Measurements from ENCODE around the gene FOLR3.
"Not testable (repeated sequence)": the region's sequence is repeated elsewhere in the genome, so short reads cannot be mapped to it uniquely, and the experiment has no call there.

The FOLR3 gene

DNA sequence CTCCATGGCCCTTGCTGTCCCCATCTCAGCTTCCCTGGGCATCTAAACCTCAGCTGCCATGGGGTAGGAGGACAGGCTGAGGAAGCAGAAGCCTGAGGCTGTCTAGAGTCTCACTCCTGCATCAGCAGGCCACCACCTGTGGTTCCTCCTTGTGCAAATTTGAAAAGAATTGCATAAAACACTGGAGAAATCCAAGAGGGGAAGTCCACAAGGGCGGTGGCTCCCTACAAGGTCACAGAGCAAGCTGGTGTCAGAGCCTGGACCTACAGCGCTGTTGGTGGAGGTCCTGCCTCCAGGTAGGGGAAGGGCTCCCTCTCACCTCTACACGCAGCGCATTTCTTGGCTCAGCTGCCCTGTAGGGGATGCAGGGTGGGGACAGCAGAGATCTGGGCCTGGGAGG is at the start of gene FOLR3:
FOLR3 (plus strand) TSS at position 253 of the 400 bp plus-strand sequence. CDS start 228 bp downstream, outside the sequence.
- not testable (repeated sequence) for H3K4me1 Mint-ChIP-seq; H3K27ac Mint-ChIP-seq; H3K4me3 Mint-ChIP-seq; H3K9me3 Mint-ChIP-seq; H3K36me3 Mint-ChIP-seq (ENCODE audit: low read depth)
- peaks cover 14% of the 10 kb centered on the region for H3K27me3 Mint-ChIP-seq (ENCODE audit: low read depth)

DNA sequence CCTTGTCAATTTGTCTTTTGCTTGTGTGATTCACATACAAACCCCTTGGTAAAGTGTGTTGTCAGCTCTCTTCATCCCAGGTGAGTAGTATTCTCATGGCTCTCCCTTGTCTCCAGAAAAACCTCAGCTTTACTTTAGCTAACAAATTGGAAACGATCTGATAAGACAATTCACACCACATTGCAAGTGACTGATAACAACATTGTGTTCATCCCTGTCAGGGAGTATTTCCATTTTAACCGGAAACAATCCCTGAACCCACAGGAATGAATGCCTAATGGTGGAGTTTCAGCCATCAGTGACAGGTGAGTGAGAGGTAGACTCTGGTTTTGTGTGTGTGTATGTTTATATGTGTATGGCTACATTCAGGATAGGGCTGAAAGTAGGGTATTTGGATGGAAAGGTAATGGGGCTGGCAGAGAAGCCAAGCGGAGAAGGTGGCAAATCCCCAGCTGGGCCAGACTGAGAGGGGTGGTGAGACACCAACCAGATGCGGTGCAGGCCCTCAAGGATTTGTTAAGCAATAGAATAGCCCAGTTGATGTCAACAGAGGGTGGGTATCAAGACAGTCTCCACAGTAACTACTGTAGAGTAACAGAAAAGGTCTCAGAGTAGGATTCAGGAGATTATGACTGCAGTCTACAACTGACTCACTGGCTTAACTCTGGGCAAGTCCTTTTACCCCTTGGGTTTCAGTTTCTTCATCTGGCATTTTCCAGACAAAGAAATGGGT is 47.3 kb upstream of the FOLR3 start:
- no peaks in the 10 kb centered on the region for H3K27me3 Mint-ChIP-seq (ENCODE audit: low read depth)
- H3K36me3 Mint-ChIP-seq (ENCODE audit: low read depth): peaks cover 12% of the 10 kb centered on the region
- no peak overlapping the region for H3K27ac Mint-ChIP-seq
- no peak overlapping the region for H3K4me3 Mint-ChIP-seq
- no peaks in the 10 kb centered on the region for H3K9me3 Mint-ChIP-seq
- H3K4me1 Mint-ChIP-seq: peaks cover 20% of the 10 kb centered on the region
- TF ChIP-seq, protein P1, sequence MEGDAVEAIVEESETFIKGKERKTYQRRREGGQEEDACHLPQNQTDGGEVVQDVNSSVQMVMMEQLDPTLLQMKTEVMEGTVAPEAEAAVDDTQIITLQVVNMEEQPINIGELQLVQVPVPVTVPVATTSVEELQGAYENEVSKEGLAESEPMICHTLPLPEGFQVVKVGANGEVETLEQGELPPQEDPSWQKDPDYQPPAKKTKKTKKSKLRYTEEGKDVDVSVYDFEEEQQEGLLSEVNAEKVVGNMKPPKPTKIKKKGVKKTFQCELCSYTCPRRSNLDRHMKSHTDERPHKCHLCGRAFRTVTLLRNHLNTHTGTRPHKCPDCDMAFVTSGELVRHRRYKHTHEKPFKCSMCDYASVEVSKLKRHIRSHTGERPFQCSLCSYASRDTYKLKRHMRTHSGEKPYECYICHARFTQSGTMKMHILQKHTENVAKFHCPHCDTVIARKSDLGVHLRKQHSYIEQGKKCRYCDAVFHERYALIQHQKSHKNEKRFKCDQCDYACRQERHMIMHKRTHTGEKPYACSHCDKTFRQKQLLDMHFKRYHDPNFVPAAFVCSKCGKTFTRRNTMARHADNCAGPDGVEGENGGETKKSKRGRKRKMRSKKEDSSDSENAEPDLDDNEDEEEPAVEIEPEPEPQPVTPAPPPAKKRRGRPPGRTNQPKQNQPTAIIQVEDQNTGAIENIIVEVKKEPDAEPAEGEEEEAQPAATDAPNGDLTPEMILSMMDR (IDR thresholded peaks at IDR 0.05; ENCODE audit: unreplicated experiment in 3 of 3): no peak

DNA sequence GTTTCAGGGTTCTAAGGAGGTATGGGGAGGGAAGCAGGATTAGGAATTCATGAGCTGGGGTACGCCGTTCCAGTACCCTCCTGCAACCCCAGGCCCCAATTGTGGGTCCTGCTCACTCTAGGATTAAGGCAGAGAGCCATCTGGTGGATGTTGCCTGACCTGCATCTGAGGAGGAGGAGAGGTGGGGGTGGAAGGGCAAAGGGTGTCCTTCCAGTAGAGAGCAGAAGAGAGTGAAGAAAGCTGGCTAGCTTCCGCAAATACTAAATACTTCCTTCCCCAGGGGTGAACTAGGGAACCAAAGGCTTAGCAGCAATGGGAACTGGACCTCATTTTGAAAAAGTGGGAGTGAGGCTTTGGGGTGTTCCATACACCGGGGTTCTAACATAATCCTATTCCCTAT is 44.2 kb upstream of the FOLR3 start:
- Mint-ChIP-seq H3K27me3 (ENCODE audit: low read depth) (no peaks in the 10 kb centered on the region), H3K9me3 (no peaks in the 10 kb centered on the region), H3K4me3 (no peak overlapping the region), H3K4me1 (peaks cover 6% of the 10 kb centered on the region), H3K27ac (peak overlapping the region; percentile 9 to 46 (median 11)), H3K36me3 (ENCODE audit: low read depth) (peaks cover 23% of the 10 kb centered on the region)
- TF ChIP-seq, protein P1 (IDR thresholded peaks at IDR 0.05; ENCODE audit: unreplicated experiment in 3 of 3): peak; percentile 73 to 85 (median 84)

DNA sequence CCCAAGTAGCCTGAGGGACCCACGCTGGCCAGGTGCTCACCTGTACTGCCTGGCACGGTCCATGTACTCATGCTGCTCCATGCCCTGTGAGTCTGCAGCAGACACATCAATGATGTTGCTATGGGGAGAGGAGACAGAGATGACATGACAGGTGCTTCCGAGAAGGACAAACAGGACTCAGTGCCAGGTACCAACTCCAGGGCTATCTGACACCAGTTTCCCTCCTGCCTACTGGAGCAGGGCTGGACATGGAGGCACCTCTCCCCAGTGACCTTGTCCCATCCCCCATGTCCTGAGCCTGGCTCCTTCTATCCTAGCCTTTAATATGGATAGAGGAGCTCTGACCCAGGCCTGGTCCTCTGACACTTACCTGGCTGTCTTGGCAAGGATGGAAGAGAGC is 36.8 kb upstream of the FOLR3 start:
- Mint-ChIP-seq H3K27me3 (ENCODE audit: low read depth) (no peaks in the 10 kb centered on the region), H3K4me1 (peaks cover 28% of the 10 kb centered on the region), H3K4me3 (no peak overlapping the region), H3K27ac (no peak overlapping the region), H3K9me3 (no peaks in the 10 kb centered on the region), H3K36me3 (ENCODE audit: low read depth) (peaks cover 41% of the 10 kb centered on the region)
- TF ChIP-seq, protein P1 (IDR thresholded peaks at IDR 0.05; ENCODE audit: unreplicated experiment in 3 of 3): no peak

DNA sequence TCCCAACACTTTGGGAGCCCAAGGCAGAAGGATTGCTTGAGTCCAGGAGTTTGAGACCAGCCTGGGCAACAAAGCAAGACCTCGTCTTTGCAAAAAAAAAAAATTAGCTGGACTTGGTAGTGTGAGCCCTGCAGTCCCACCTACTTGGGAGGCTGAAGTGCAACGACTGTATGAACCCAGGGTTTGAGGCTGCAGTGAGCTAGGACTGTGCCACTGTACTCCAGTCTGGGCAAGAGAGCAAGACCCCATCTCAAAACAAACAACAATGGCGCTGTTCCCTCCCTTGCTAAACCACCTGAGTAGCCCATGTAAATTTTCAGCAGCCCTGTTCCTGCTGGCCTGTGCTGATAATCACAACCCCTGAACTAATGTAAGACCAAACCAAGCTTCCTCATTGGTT is 35.5 kb upstream of the FOLR3 start:
- H3K27me3 Mint-ChIP-seq (ENCODE audit: low read depth): no peaks in the 10 kb centered on the region
- H3K4me3 Mint-ChIP-seq: no peak overlapping the region
- no peaks in the 10 kb centered on the region for H3K9me3 Mint-ChIP-seq
- no peak overlapping the region for H3K27ac Mint-ChIP-seq
- TF ChIP-seq, protein P1 (IDR thresholded peaks at IDR 0.05; ENCODE audit: unreplicated experiment in 3 of 3): no peak
- H3K4me1 Mint-ChIP-seq: peaks cover 36% of the 10 kb centered on the region
- peaks cover 35% of the 10 kb centered on the region for H3K36me3 Mint-ChIP-seq (ENCODE audit: low read depth)

DNA sequence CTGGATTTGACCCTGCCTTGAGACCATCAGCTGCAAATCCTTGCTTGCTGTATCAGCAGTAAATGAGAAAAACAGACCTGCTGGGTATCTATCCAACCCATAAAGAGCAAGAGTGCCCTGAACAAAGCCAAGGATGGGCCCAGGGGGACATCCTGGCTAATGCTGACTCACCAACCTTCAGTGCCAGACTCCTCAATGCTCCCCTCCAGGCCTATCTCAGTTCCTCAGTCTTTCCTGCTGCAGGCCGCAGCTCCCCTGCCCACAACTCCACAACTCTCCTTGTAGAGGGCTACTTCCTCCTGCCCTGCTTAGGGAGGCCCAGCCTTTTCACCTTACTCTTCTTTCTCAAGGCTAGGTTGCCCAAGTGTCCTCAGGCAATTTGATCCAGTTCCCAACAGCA is 35.1 kb upstream of the FOLR3 start:
- H3K9me3 Mint-ChIP-seq: no peaks in the 10 kb centered on the region
- H3K4me3 Mint-ChIP-seq: peak overlapping the region in 2 of 3 experiments; percentile 88 to 95
- H3K36me3 Mint-ChIP-seq (ENCODE audit: low read depth): peaks cover 30% of the 10 kb centered on the region
- peaks cover 36% of the 10 kb centered on the region for H3K4me1 Mint-ChIP-seq
- H3K27ac Mint-ChIP-seq: no peak overlapping the region
- TF ChIP-seq, protein P1 (IDR thresholded peaks at IDR 0.05; ENCODE audit: unreplicated experiment in 3 of 3): no peak
- no peaks in the 10 kb centered on the region for H3K27me3 Mint-ChIP-seq (ENCODE audit: low read depth)

Data from nephron (organoid).